HL-60/S4 treated with retinoic acid at 250 ng/mL for 4 days and 3 days (cell line): ENCODE results near the gene PSMG2.
"Not testable (repeated sequence)": the region's sequence is repeated elsewhere in the genome, so short reads cannot be mapped to it uniquely, and the experiment has no call there.

ENCODE experiments used
- in situ Hi-C: fragments of 300-500 bp; cut with MboI; formaldehyde crosslinking; loops from 2 replicates; pipeline ENCODE4 v1.7.0; 2022; ENCODE audit warnings: low sequenced_read_pairs

The PSMG2 gene

GRCh38 chr18:12756619-12757239 lies 53.9 kb downstream of the PSMG2 start:
- in situ Hi-C loops, result not testable (repeated sequence)

GRCh38 chr18:12758566-12758965 lies 55.7 kb downstream of the PSMG2 start:
- in situ Hi-C loops, result not testable (repeated sequence)

GRCh38 chr18:12765126-12765525 lies 62.3 kb downstream of the PSMG2 start:
- in situ Hi-C loops, result no loop called here

- in situ Hi-C loops, result no loop called here
Measured at GRCh38 chr18:12765586-12765985, 62.7 kb downstream of the PSMG2 start.

GRCh38 chr18:12766986-12767433 lies 64.2 kb downstream of the PSMG2 start:
- in situ Hi-C loops, result no loop called here

GRCh38 chr18:12767580-12768155 lies 64.8 kb downstream of the PSMG2 start:
- in situ Hi-C loops, result no loop called here

- in situ Hi-C loops, result no loop called here
Measured at GRCh38 chr18:12768625-12769024, 65.8 kb downstream of the PSMG2 start.

GRCh38 chr18:12769136-12769535 lies 66.3 kb downstream of the PSMG2 start:
- in situ Hi-C loops, result no loop called here

GRCh38 chr18:12769644-12770440 lies 67.0 kb downstream of the PSMG2 start:
- in situ Hi-C loops, result no loop called here

GRCh38 chr18:12770469-12771219 lies 67.8 kb downstream of the PSMG2 start:
- in situ Hi-C loops, result no loop called here

GRCh38 chr18:12772111-12772510 lies 69.3 kb downstream of the PSMG2 start:
- in situ Hi-C loops, result no loop called here

- in situ Hi-C loops, result no loop called here
Measured at GRCh38 chr18:12773369-12773768, 70.5 kb downstream of the PSMG2 start.

- in situ Hi-C loops, result no loop called here
Measured at GRCh38 chr18:12774982-12775381, 72.1 kb downstream of the PSMG2 start.
